ENCODE data around the gene LPGAT1.
"Not testable (repeated sequence)": the region's sequence is repeated elsewhere in the genome, so short reads cannot be mapped to it uniquely, and the experiment has no call there.

LPGAT1 gene

DNA sequence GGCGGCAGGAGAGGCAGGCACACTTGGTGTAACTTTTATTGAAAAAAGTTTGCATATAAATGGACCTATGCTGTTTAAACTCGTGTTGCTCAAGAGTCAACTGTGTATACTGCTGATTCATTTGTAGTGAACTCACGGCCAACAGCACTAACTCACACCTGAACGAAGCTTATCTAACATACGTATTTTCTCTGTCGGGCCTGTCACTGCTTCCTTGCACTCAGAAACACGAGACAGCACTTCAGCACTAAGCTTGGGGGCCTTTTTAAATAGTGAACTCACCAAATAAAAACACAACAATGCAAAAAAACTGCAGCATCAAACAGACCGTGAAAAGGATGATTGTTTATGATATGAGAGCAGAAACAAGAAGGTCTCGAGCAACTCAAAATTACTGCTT lies 96.2 kb downstream of the LPGAT1 start:
- DNase-seq (ENCODE audit: low read depth), result no peak

DNA sequence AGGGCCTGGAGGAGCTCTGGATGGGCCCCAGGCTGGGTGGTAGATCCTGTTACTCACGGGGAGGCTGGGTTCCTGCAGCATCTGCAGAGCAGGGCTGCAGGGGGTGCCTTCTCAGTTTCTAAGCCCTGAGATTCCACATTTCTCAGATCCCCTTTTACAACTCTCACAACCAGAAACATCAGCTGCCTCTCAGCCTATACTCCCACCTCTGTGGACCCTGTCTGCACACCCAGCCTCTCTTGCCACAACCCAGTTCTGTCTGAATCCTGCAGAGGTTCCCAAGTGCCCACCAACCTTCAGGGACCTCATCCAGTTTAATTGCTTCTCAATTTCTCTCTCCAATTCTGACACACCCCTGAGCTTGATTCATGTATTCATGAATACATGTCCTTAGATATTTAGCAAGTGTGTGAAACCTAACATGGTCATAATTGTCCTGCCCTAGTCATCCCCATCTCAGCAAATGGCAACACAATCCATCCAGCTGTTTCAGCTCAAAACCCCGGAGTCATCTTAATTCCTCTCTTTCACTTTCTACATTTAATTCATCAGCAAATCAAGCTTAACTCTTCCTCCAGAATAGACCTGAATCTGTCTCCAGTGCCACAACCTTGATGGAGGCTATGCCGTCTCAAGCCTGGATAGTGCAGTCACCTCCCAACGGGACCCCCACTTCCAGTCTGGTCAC lies 98.1 kb downstream of the LPGAT1 start:
- no peak for DNase-seq (ENCODE audit: low read depth)

DNA sequence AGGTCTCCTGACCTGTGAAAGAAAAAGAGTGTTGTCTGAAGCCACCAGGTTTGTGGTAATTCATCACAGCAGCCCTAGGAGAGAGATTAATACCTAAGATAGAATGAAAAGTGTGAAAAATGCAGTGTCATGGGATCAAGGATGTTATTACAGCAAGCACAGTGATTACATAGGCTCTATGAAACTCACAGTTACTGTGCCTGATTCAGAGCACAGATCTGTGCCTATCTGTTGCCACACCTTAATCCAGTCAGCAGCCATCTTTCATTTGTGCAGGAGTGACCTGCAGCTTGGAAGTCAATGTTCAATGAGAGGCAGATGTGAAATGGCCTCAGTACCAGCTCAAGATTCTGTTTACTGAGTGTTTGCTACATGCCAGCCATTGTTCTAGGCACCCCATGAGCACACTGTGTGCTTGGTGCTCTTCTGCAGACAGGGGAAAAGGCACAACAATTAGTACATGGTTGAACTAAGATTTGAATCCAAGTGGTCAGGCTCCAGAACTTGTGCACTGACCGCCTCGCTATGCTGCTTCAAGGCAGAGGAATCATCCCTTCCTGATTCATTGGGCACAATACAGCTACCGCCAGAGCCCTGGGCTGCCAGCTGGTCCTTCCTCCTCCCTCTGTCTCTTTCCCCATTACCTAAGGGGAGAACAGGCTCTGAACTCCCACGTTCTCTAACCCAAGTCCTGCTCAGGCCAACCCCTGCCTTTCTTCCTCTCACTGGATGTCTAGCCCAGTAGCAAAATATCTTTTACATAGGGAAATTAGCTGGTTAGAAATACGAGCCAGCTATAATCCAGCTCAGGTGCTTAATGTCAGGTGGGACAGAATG lies 98.9 kb downstream of the LPGAT1 start:
- DNase-seq (ENCODE audit: low read depth), result no peak

DNA sequence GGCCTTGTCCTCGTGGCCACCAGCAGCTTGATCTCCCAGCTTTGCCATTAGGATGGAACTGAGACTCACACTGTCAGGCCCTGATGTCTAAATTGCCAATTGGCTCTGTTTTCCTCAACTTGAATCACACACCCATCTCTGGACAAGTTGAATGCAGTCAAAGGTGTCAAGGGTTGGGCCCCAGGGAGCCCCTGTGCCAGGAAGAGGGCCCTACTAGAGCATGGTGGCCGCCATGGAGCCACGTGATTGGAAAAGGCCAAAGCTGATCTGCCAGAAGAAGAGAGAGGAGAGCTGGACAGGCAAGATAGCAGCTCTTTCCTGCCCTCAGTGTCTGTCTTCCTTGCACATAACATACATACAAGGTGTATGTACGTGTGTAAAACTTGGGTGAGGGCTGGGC lies 100.2 kb downstream of the LPGAT1 start:
- DNase-seq (ENCODE audit: low read depth), result no peak

- DNase-seq (ENCODE audit: low read depth), result no peak
Measured at GRCh38 chr1:211729238-211729637, 101.3 kb downstream of the LPGAT1 start.

- DNase-seq (ENCODE audit: low read depth), result no peak
Measured at GRCh38 chr1:211726467-211726995, 104.0 kb downstream of the LPGAT1 start.

DNA sequence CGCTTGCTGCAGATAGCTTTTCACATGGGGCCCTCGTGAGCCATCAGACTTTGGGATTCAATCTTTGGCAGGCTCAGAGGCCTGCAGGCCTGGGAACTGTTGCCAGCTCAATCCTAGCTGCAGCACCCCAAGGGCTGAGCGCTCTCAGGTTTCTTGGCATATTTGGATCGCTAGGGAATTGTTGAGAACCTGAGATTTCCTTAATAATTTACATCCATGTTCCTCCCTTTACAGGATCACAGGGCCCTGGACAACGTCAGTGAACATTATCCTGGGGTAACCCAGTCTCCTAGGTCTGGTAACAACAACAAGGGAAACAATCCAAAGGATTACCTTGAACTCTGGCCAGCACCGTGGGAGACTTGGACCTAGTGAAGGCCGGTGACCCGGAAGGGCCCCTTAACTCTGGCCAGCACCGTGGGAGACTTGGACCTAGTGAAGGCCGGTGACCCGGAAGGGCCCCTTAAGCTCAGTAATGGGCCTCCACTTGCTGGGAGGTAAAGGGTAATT lies 105.8 kb downstream of the LPGAT1 start:
- DNase-seq (ENCODE audit: low read depth), result no peak

- DNase-seq (ENCODE audit: low read depth), result no peak
Measured at GRCh38 chr1:211723273-211723672, 107.3 kb downstream of the LPGAT1 start.

DNA sequence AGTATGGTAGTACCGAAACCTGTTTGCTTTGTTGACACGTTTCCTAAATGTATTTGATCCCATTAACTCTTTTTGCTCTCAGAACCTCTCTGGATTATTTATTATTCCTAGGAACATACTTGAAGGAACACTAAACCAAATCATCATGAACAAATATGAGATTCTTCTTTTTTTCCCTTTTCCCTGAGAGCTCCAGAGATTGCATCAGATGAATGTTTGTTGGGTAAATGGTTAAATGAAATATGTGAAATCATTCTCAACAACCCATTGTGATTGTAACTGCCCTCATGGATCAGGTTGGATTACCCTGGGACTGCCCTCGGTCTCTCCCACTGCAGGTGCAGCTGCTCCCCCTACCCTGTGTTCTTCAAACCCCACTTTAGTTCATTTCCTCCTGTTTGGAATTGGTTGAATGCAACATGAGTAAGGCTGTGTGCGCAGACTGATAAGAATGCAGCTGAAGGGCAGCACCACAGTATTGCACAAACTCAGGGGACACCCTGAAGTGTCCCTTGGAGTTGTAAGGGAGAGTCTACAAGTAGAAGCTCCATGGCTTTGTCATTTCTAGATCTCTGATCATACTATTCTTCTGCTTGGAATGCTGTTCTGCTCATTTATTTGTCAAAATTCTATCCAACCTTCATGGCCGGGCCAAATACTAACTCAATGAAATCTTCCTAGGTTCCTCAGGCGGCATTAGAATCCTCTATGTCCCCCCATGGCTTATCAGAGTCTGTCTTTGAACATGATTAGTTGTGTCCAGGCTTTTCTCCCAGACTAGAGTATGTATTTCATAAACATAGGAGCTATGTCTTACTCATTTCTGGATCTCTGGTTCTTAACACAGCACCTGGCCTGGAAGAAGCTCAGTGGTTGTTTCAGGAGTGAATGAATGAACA lies 108.0 kb downstream of the LPGAT1 start:
- DNase-seq (ENCODE audit: low read depth), result no peak

DNA sequence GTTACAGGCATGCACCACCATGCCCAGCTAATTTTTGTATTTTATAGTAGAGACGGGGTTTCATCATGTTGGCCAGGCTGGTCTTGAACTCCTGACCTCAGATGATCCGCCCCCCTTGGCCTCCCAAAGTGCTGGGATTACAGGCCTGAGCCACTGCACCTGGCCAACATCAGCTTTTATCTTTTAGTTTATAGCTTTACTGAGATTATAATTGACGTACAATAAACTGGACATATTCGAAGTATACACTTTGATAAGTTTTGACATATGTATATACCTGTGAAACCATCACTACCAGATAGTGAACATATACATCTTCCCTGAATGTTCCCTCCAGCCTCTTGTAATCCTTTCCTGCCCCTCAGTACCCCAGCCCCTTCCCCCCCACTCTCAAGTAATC lies 114.0 kb downstream of the LPGAT1 start:
- not testable (repeated sequence) for DNase-seq (ENCODE audit: low read depth)

GRCh38 chr1:211715971-211716370 lies 114.6 kb downstream of the LPGAT1 start:
- DNase-seq (ENCODE audit: low read depth), result no peak

DNA sequence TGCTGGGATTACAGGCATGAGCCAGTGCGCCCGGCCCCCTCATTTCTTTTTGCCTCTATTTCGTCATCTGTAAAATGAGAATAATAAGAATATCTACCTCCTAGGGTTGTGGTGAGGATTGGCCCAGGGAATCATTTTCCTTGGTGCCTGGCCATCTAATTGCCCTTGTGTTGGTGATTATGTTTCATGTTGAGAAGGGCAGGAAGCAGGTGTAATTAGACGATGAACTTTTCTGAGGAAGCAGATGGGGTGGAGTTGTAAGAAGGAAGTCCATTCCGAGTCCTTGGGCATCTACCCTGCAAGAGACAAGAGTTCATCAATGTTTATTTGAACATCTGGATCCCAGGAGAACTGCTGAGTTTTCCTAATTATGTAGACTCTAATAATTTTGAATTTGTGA lies 116.4 kb downstream of the LPGAT1 start:
- DNase-seq (ENCODE audit: low read depth), result no peak

GRCh38 chr1:211713231-211713630 lies 117.3 kb downstream of the LPGAT1 start:
- DNase-seq (ENCODE audit: low read depth), result no peak

DNA sequence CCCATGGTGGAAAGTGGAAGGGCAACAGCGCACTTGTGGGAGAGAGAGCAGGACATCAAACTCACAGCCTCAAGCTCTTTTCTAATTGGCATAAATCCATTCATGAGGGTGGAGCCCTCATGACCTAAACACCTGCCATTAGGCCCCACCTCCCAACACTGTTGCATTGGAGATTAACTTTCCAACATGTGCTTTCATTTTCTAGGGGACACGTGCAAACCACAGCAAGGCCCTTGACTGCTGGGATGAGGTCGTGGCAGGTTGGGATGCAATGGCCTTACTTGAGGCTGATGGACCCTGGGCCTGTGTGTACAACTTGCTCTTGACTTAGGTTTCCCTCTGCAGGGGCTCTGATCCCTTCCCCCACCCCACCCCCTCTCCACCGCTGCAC lies 119.3 kb downstream of the LPGAT1 start:
- no peak for DNase-seq (ENCODE audit: low read depth)

GRCh38 chr1:211710566-211711314 lies 119.8 kb downstream of the LPGAT1 start:
- no peak for DNase-seq (ENCODE audit: low read depth)

- DNase-seq (ENCODE audit: low read depth), result no peak
Measured at GRCh38 chr1:211708926-211709325, 121.6 kb downstream of the LPGAT1 start.

GRCh38 chr1:211708006-211708405 lies 122.6 kb downstream of the LPGAT1 start:
- DNase-seq (ENCODE audit: low read depth), result no peak

DNA sequence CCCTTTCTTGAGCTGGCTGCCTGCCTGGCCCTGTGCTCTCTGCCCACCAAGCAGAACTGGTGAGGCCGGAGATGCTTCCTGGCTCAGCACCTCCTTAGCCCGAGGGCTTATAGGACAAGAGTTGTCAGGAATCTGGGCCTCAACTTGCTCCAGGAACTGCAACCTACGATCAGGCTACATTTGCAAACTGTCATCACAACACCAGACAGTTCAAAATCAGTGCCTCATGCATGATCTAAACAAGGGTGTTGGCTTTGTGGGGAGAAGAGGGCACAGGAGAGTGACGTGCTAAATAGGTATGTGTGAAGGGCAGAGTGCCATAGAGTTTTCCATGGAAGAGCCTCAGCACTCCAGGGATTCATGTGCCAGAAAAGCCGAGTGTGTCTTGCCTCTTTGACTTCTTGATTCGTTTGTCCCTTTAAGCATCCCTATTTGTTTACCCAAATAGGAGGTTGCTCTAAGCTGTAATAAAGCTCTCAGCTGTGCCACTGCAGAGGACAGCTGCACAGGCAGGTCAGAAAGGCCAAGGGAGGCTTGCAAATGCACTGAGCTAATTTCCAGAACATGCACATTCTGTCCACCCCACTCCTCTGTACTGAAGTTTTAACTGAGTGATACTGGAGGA lies 125.0 kb downstream of the LPGAT1 start:
- DNase-seq (ENCODE audit: low read depth), result no peak

- no peak for DNase-seq (ENCODE audit: low read depth)
Measured at GRCh38 chr1:211704543-211704942, 126.0 kb downstream of the LPGAT1 start.

- DNase-seq (ENCODE audit: low read depth), result no peak
Measured at GRCh38 chr1:211703812-211704537, 126.6 kb downstream of the LPGAT1 start.

Data from HS-5 (cell line).